ENCODE data around the gene SLC37A1.

GRCh38 chr21:42566524-42567213 is 53.0 kb downstream of the SLC37A1 start:
- TF ChIP-seq, protein P1, sequence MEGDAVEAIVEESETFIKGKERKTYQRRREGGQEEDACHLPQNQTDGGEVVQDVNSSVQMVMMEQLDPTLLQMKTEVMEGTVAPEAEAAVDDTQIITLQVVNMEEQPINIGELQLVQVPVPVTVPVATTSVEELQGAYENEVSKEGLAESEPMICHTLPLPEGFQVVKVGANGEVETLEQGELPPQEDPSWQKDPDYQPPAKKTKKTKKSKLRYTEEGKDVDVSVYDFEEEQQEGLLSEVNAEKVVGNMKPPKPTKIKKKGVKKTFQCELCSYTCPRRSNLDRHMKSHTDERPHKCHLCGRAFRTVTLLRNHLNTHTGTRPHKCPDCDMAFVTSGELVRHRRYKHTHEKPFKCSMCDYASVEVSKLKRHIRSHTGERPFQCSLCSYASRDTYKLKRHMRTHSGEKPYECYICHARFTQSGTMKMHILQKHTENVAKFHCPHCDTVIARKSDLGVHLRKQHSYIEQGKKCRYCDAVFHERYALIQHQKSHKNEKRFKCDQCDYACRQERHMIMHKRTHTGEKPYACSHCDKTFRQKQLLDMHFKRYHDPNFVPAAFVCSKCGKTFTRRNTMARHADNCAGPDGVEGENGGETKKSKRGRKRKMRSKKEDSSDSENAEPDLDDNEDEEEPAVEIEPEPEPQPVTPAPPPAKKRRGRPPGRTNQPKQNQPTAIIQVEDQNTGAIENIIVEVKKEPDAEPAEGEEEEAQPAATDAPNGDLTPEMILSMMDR (IDR thresholded peaks at IDR 0.05; ENCODE audit: insufficient read depth, low read length, poor library complexity, severe bottlenecking): no peak
- TF ChIP-seq EZH2phosphoT487 (conservative IDR thresholded peaks at IDR 0.05; ENCODE audit: low read length): no peak
